Heart left ventricle (tissue), 13 donors: ENCODE results near the gene KCNK17.

Source experiments
- CTCF ChIP-seq, 12 donors: fragments of 200-600 bp; sonication (generic) in 4 of 12; IDR thresholded peaks; one replicate each; pipeline versions ENCODE4 v1.5.0 to v1.8.0; 2018 to 2022; ENCODE audit warnings: antibody characterized with exemption in 12 of 12, mild to moderate bottlenecking in 5 of 12
- POLR2A ChIP-seq, 2 donors: fragments of 450-650 bp; IDR thresholded peaks; one replicate each; pipeline ENCODE4 v1.6.1; 2017; ENCODE audit warnings: antibody characterized with exemption in 2 of 2, mild to moderate bottlenecking in 2 of 2, moderate library complexity in 2 of 2
- donor health status: ischemic (EF 13 %, LVEDD 7.1; RV severe dilation, severe dysfunction).
- donor health status: DM: no; HTN: yes; CAD: no.
- donor health status: DM: no; HTN: no; CAD: no.
- donor health status: ischemic (EF 25% LVEDD 6.9; RV normal size, moderate dysfunction).
- donor health status: ischemic (EF 25% LVEDD 5.7; RV mildly dilated, moderate dysfunction).
- donor health status: ischemic (EF 35%, LVEDD 5.7; RV mildly dilated, moderate dysfunction).
- donor health status: nonischemic (EF 11% LVEDD 7.7; RV severe dilation, severe dysfunction).
- donor health status: DM: yes; HTN: yes; CAD: no.
- donor health status: PGD.
- donor health status: ischemic (EF 29% LVEDD 5.4; RV normal size, mild dysfunction).
- donor health status: nonischemic (EF 23%, LVEDD 6.1; RV moderate dilation, normal function).

GRCh38 chr6:39276379-39276995 is 37.7 kb downstream of the KCNK17 start:
- TF ChIP-seq CTCF (IDR thresholded peaks at IDR 0.05) (no peak), POLR2A (IDR thresholded peaks at IDR 0.05) (no peak)
